SK-N-MC (cell line): ENCODE measurements around the gene CELSR1.

Source experiments
- DNase-seq: peaks from one replicate; pipeline ENCODE4 v3.0.0-alpha.2; 2011; ENCODE audit warnings: low read depth, low spot score
- H3K27ac ChIP-seq: fragments of 200-600 bp; sonication (generic); 2 replicates; pipeline ENCODE4 v1.5.1; 2016; ENCODE audit warnings: mixed run types
- H3K36me3 ChIP-seq: fragments of 200-600 bp; sonication (generic); 2 replicates; pipeline ENCODE4 v1.6.1; 2017; ENCODE audit warnings: antibody characterized with exemption, low read length, mixed read lengths; ENCODE audit not compliant: insufficient read depth
- H3K4me3 ChIP-seq: fragments of 200-600 bp; sonication (generic); 2 replicates; pipeline ENCODE4 v1.5.1; 2016
- H3K9ac ChIP-seq: fragments of 200-600 bp; sonication (generic); 2 replicates; pipeline ENCODE4 v1.8.0; 2017; ENCODE audit warnings: mixed run types, mixed read lengths; ENCODE audit not compliant: insufficient read length
- H3K9me3 ChIP-seq: fragments of 200-600 bp; sonication (generic); 2 replicates; pipeline ENCODE4 v1.6.1; 2017; ENCODE audit warnings: low read depth, mild to moderate bottlenecking, antibody characterized with exemption, low read length, moderate library complexity, mixed read lengths
- EZH2 ChIP-seq: fragments of 200-600 bp; sonication (generic); IDR thresholded peaks from one replicate; pipeline ENCODE4 v1.6.1; 2017; ENCODE audit warnings: antibody characterized with exemption
- FOXP2 ChIP-seq: optimal IDR thresholded peaks from 2 replicates; pipeline ENCODE3; 2011; ENCODE audit warnings: mild to moderate bottlenecking, moderate library complexity; ENCODE audit not compliant: insufficient read depth; ENCODE audit errors: extremely low read length, control extremely low read depth
- POLR2AphosphoS5 ChIP-seq: IDR thresholded peaks from 2 replicates; pipeline ENCODE4 v1.6.1; 2012; ENCODE audit warnings: mild to moderate bottlenecking, low read depth, low read length, borderline replicate concordance

The CELSR1 gene

DNA sequence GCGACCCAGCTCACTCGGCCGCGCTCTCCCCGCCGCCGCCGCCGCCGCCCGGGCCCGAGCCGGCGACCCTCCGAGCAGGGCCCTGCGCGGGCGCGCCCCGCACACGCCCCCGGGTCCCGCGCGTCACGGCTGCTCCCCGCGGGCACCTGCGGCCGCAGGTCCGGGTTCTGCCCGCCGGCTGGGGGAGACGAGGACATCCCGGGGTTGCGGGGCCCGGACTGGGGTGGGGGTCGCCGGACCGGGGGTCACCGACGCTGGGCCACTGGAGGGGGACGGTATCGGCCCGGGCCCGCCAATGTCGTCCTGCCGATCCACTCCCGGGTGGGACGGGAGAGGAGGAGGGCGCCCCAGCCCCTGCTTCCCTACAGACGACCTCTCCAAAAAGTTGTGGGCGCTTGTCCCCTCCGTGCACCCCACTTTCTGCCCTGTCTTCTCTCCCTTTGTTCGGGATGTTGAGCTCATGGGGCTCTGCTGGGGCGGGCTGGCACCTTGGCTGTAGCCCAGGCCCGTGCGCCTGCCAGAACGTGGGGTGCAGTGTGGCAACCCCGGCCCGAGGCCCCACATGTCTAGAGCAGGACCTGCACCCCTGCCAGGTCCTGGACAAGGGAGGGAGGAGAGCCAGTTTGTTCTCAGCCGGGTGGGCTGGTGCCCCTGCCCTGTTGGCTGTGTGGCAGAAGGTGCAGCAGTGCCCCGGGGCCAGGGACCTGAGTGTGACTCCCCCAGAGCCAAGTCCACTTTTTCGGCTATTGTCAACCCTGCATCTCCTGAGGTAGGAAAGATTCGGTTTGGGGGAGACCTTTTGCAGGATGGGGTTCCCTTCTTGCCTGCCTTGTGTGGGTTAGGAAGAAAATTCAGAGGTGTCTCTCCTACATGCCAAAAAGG, 40.2 kb upstream of the CELSR1 start:
- Histone ChIP-seq H3K9me3 (no peaks in the 10 kb centered on the region), H3K4me3 (peak overlapping the region; percentile 82), H3K36me3 (no peaks in the 10 kb centered on the region), H3K27ac (no peak overlapping the region), H3K9ac (peak overlapping the region; percentile 73)
- no peak for DNase-seq
- no peak for TF ChIP-seq POLR2AphosphoS5
- no peak for TF ChIP-seq EZH2
- no peak for TF ChIP-seq FOXP2

DNA sequence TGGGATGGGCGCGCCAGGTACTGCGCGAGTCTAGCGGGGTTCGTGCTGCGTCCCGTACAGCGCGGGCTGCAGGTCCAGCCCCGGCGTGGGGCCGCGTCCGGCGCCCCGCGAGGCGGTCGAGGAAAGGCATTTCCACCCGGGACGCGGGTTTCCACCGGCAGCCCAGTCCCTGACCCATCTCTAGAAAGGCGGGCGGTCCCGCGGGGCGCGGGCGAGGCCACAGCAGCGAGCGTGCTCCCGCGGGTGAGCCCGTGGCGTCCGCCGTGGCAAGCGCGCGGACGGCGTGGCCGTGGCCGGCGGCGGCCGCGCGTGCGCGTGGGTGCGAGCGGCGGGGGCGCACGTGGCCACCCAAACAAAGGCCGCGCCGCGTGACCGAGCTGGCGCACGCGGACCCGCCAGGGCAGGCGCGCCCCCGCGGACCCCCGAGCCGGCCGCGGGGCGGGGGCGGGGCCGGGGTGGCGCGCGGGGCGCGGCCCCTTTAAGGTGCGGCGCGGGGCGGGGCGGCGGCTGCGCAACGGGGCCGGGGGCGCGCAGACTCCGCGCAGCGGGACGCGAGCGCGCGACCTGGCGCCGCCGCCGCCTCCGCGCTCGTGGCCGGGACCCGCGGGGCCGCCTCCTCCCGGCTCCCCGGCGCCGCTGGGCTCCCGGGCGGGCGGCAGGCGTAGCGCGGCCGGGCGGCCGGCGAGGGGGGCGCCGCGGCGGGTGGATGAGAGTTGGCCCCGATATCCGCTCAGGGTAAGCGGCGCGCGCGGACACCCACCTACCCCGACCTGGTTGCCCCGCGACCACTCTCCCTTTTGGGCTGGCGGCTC, 39.3 kb upstream of the CELSR1 start:
- H3K27ac ChIP-seq, result no peak overlapping the region
- no peak for DNase-seq
- H3K4me3 ChIP-seq, result peak overlapping the region; percentile 82
- TF ChIP-seq FOXP2, result no peak
- TF ChIP-seq POLR2AphosphoS5, result no peak
- H3K36me3 ChIP-seq, result no peaks in the 10 kb centered on the region
- no peak overlapping the region for H3K9ac ChIP-seq
- no peaks in the 10 kb centered on the region for H3K9me3 ChIP-seq

DNA sequence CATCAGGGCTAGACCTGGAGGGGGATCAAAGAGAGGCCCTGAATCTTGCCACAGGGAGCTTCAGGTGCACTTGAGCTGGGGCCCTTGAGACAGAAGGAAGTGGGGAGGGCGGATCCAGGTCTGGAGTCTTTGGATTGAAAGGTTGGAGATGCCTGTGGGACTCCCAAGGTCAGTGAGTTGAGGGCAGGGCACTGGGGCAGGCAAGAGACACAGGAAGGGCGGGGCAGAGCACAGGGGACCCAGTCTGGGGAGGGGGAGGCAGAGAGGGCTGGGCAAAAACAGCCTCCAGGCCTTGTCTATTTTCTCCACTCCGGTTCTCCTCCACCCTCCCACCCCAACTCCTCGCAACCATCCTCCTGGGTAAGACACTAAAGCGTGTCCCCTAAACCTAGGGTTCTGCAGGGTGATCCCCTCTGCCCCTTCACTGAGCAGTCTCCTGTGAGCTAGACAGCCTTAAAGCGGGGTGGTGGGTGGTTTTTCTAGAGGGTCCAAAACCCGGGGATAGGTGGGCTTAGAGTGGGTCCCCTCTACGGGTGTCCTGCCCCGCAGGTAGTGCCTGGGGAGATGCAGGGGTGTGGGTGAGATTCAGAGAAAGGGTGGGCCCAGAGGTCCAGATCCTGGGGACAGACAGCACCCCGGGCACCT, 38.6 kb upstream of the CELSR1 start:
- DNase-seq, result no peak

DNA sequence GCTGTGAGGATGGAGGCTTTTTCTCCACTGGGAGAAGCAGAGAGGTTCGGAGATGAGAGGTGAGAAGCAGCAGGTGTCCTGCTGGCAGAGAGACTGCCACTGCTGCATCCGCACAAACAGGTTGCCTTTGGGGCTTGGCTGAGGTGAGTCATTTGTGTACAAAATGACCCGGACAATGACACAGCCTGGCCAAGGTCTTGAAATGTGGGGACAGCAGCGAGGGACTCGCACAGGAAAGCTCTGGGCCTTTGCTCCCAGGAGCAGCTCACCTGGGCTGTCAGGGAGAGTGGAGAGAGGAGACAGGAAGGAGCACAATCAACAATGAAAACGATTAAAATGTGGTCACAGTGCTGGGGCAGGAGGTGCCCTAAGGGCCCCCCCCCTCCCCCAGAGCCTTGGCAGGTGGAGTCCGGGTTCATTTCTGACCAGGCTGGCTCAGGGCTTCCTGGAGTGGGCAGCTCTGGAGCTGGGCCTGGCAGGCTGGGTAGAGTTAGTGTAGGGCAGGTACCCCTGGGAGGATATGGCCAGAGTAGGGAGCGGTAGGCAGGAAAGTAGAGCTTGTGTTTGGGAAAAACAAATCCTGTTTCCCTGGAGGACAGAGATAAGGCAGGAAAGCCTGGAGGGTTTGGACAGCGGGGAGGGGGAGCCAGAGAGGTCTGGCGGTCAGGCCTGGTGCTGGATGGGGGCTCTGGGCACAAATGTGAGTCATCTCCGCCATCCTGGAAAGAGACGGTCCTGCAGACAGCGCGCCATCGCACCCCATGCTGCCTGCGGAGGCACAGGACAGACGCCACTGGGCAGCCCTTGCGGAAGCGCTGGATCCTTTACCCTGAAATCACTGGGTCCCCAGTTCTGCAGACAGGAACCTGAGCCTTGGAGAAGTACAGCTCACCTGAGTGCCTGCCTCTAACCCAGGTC, 37.8 kb upstream of the CELSR1 start:
- Histone ChIP-seq H3K4me3 (no peak overlapping the region), H3K9ac (no peak overlapping the region), H3K27ac (no peak overlapping the region)

More for the DNA sequence above, 38.6 kb upstream of the CELSR1 start:
- H3K9ac ChIP-seq, result no peak overlapping the region
- TF ChIP-seq EZH2 (no peak), POLR2AphosphoS5 (no peak), FOXP2 (no peak)
- no peak overlapping the region for H3K27ac ChIP-seq
- no peaks in the 10 kb centered on the region for H3K36me3 ChIP-seq
- H3K9me3 ChIP-seq, result no peaks in the 10 kb centered on the region
- H3K4me3 ChIP-seq, result no peak overlapping the region

DNA sequence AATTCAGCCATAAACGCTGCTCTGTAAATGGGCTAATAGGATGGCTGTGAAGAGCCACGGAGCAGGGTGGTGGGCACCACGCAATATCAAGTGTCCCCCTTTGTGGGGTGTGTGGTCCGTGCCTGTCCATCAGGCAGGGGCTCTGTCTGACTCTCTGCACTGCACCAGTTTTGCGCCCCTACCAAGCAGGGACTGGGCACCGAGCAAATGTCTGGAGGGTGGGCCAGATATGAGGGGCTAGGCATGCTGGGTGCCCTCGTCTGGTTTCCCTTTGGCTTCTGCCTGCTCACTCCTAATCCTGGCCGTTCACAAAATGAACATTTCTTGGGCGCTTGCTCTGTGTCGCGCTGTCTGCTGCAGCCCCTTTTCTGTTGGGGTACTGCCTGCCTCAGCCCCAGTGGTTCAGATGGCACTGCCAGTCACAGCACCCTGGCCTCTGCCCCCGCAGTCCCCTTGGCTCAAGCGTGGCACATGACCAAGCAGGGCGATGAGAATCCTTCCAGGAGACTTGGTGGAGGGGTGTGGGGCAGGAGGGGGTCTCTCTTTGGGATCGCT, 37.1 kb upstream of the CELSR1 start:
- no peak for DNase-seq
- Histone ChIP-seq H3K9me3 (no peaks in the 10 kb centered on the region), H3K4me3 (no peak overlapping the region), H3K36me3 (no peaks in the 10 kb centered on the region), H3K27ac (no peak overlapping the region), H3K9ac (no peak overlapping the region)
- TF ChIP-seq EZH2 (no peak), POLR2AphosphoS5 (no peak), FOXP2 (no peak)

More for the DNA sequence above, 37.8 kb upstream of the CELSR1 start:
- no peaks in the 10 kb centered on the region for H3K9me3 ChIP-seq
- H3K36me3 ChIP-seq, result no peaks in the 10 kb centered on the region
- no peak for DNase-seq
- TF ChIP-seq FOXP2, result no peak
- no peak for TF ChIP-seq EZH2
- no peak for TF ChIP-seq POLR2AphosphoS5

DNA sequence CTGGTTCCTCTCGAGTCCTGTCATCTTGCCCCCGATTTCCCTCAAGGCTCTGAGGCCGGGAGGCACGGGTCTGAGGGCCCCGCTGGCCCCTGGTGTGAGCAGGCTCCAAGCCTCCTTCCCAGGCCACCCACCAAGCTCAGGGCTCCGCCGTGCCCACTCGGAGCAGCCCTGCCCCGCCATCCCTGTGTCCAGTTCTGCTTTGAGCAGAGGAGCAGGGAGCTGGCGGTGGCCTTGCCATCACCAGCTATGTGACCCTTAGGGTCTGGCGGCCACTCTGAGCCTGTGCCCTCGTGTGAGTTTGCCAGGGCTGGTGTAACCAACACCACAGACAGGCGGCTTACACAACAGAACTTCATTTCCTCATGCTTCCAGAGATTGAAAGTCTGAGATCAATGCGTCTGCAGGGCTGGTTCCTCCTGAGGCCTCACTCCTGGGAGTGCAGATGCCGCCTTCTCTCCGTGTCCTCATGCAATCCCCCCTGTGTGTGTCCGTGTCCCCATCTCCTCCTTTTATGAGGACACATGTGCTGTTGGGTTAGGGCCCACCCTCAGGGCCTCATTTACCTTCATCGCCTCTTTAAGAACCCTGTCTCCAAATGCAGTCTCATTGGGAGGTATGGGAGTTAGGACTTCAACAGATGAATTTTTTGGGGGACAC, 36.5 kb upstream of the CELSR1 start:
- no peaks in the 10 kb centered on the region for H3K9me3 ChIP-seq
- no peak for DNase-seq
- H3K9ac ChIP-seq, result no peak overlapping the region
- no peak overlapping the region for H3K27ac ChIP-seq
- TF ChIP-seq POLR2AphosphoS5 (no peak), FOXP2 (no peak), EZH2 (no peak)
- H3K36me3 ChIP-seq, result no peaks in the 10 kb centered on the region
- H3K4me3 ChIP-seq, result no peak overlapping the region
